Activated naive CD8-positive, alpha-beta T cell treated with anti-CD3 and anti-CD28 coated beads, Interleukin-2, amount 10 ng/mL, durations not matched to agents 7 days and 5 days (primary cell): ENCODE data around the gene MRPL37. TPM values are rescaled to one million over a fixed set of nuclear protein-coding genes. Genes with fewer than 3 reads are reported as not detected.
"Not testable (repeated sequence)": the region's sequence is repeated elsewhere in the genome, so short reads cannot be mapped to it uniquely, and the experiment has no call there.

Source experiments
- ATAC-seq: fragments of 150-1000 bp; cut with Tn5 transposase; one replicate; pipeline ENCODE4 v1.10.0; 2021; ENCODE audit warnings: low read depth, moderate library complexity
- POLR2A ChIA-PET: fragments of 350-600 bp; sonication (Branson Sonifier 250); formaldehyde crosslinking; loops from one replicate; lab custom pipeline; 2021; ENCODE audit warnings: antibody characterized with exemption; lab: Charles Lee
- DNase-seq: peaks from one replicate; pipeline ENCODE4 v3.0.0; 2021
- H3K27ac Mint-ChIP-seq: one replicate; pipeline ENCODE4 v1.8.0; 2022; ENCODE audit warnings: mild to moderate bottlenecking, mixed read lengths
- H3K27me3 Mint-ChIP-seq: one replicate; pipeline ENCODE4 v1.8.0; 2022; ENCODE audit warnings: mild to moderate bottlenecking, moderate library complexity, mixed read lengths
- H3K36me3 Mint-ChIP-seq: one replicate; pipeline ENCODE4 v1.8.0; 2021; ENCODE audit warnings: mild to moderate bottlenecking, mixed read lengths
- H3K4me1 Mint-ChIP-seq: one replicate; pipeline ENCODE4 v1.8.0; 2021; ENCODE audit warnings: mixed read lengths
- H3K4me3 Mint-ChIP-seq: one replicate; pipeline ENCODE4 v1.8.0; 2022; ENCODE audit warnings: mild to moderate bottlenecking, moderate library complexity, mixed read lengths
- H3K9me3 Mint-ChIP-seq: one replicate; pipeline ENCODE4 v1.8.0; 2021; ENCODE audit warnings: mixed read lengths
- total RNA-seq, 2 experiments: library from RNA; stranded (reverse); gene quantifications; one replicate each; pipeline ENCODE4 v1.2.3, GENCODE V29; 2021

MRPL37 gene
- total RNA-seq, 2 experiments from 2014 or later, result 71.8 to 81.6 TPM

- no peak overlapping the region for H3K27ac Mint-ChIP-seq
- POLR2A ChIA-PET, result no interaction called here
- H3K36me3 Mint-ChIP-seq, result peaks cover 7% of the 10 kb centered on the region
- no peaks in the 10 kb centered on the region for H3K27me3 Mint-ChIP-seq
- H3K9me3 Mint-ChIP-seq, result no peaks in the 10 kb centered on the region
- peaks cover 7% of the 10 kb centered on the region for H3K4me1 Mint-ChIP-seq
- no peak overlapping the region for H3K4me3 Mint-ChIP-seq
- no peak for ATAC-seq
- DNase-seq, result no peak
Observed at GRCh38 chr1:54178296-54179070, 21.5 kb upstream of the MRPL37 start.

GRCh38 chr1:54180701-54181360 lies 19.1 kb upstream of the MRPL37 start:
- ATAC-seq (no peak), DNase-seq (no peak)
- POLR2A ChIA-PET, result interaction anchor here (0.5 to 1.6 kb wide), 3 partner anchors 17 to 308 kb away, joined by 3 to 5 read pairs (median 4); no protein-coding TSS in a partner anchor
- Mint-ChIP-seq H3K9me3 (no peaks in the 10 kb centered on the region), H3K27ac (no peak overlapping the region), H3K4me3 (no peak overlapping the region), H3K27me3 (no peaks in the 10 kb centered on the region), H3K36me3 (peaks cover 15% of the 10 kb centered on the region), H3K4me1 (no peaks in the 10 kb centered on the region)

GRCh38 chr1:54186056-54186455 lies 13.9 kb upstream of the MRPL37 start:
- DNase-seq (no peak), ATAC-seq (no peak)
- Mint-ChIP-seq H3K36me3 (peaks cover 23% of the 10 kb centered on the region), H3K4me3 (no peak overlapping the region), H3K27ac (no peak overlapping the region), H3K9me3 (no peaks in the 10 kb centered on the region), H3K4me1 (no peaks in the 10 kb centered on the region), H3K27me3 (no peaks in the 10 kb centered on the region)
- POLR2A ChIA-PET, result interaction anchor here (1.6 kb wide), 1 partner anchor 10 kb away, joined by 4 read pairs; no protein-coding TSS in a partner anchor

GRCh38 chr1:54188291-54188690 lies 11.7 kb upstream of the MRPL37 start:
- H3K9me3 Mint-ChIP-seq, result no peaks in the 10 kb centered on the region
- H3K27ac Mint-ChIP-seq, result no peak overlapping the region
- no peaks in the 10 kb centered on the region for H3K4me1 Mint-ChIP-seq
- ATAC-seq (no peak), DNase-seq (no peak)
- H3K27me3 Mint-ChIP-seq, result no peaks in the 10 kb centered on the region
- no peak overlapping the region for H3K4me3 Mint-ChIP-seq
- H3K36me3 Mint-ChIP-seq, result peaks cover 25% of the 10 kb centered on the region
- POLR2A ChIA-PET, result no interaction called here

GRCh38 chr1:54190526-54190925 lies 9.4 kb upstream of the MRPL37 start:
- POLR2A ChIA-PET, result interaction anchor here (0.9 kb wide), 1 partner anchor 9 kb away, joined by 4 read pairs; the partner anchor contains the start of genes CYB5RL and MRPL37
- Mint-ChIP-seq H3K27me3 (no peaks in the 10 kb centered on the region), H3K27ac (no peak overlapping the region), H3K4me1 (peaks cover 1% of the 10 kb centered on the region), H3K9me3 (no peaks in the 10 kb centered on the region), H3K36me3 (peaks cover 25% of the 10 kb centered on the region), H3K4me3 (no peak overlapping the region)
- ATAC-seq, result no peak
- no peak for DNase-seq

GRCh38 chr1:54191525-54191924 lies 8.4 kb upstream of the MRPL37 start:
- Mint-ChIP-seq H3K9me3 (no peaks in the 10 kb centered on the region), H3K27ac (no peak overlapping the region), H3K27me3 (no peaks in the 10 kb centered on the region), H3K4me3 (no peak overlapping the region), H3K4me1 (peaks cover 1% of the 10 kb centered on the region), H3K36me3 (peaks cover 18% of the 10 kb centered on the region)
- no peak for DNase-seq
- ATAC-seq, result no peak
- POLR2A ChIA-PET, result no interaction called here

GRCh38 chr1:54193453-54193852 lies 6.5 kb upstream of the MRPL37 start:
- DNase-seq, result no peak
- H3K27ac Mint-ChIP-seq, result no peak overlapping the region
- H3K36me3 Mint-ChIP-seq, result peaks cover 12% of the 10 kb centered on the region
- no peaks in the 10 kb centered on the region for H3K27me3 Mint-ChIP-seq
- POLR2A ChIA-PET, result no interaction called here
- H3K4me3 Mint-ChIP-seq, result no peak overlapping the region
- H3K4me1 Mint-ChIP-seq, result peaks cover 1% of the 10 kb centered on the region
- H3K9me3 Mint-ChIP-seq, result no peaks in the 10 kb centered on the region
- ATAC-seq, result no peak

- H3K27me3 Mint-ChIP-seq, result no peaks in the 10 kb centered on the region
Observed at GRCh38 chr1:54199151-54199764, 709 bp upstream of the MRPL37 start.

GRCh38 chr1:54200519-54200997 lies 591 bp downstream of the MRPL37 start:
- DNase-seq, result no peak
- ATAC-seq, result no peak
- peaks cover 10% of the 10 kb centered on the region for H3K36me3 Mint-ChIP-seq

More at GRCh38 chr1:54199151-54199764, 709 bp upstream of the MRPL37 start:
- no peaks in the 10 kb centered on the region for H3K9me3 Mint-ChIP-seq
- H3K4me1 Mint-ChIP-seq, result peaks cover 26% of the 10 kb centered on the region
- H3K4me3 Mint-ChIP-seq, result peak overlapping the region; percentile 90
- ATAC-seq, result no peak
- peak overlapping the region; percentile 58 for H3K27ac Mint-ChIP-seq
- DNase-seq, result no peak
- POLR2A ChIA-PET, result interaction anchor here (0.9 to 2.3 kb wide), 11 partner anchors 9 to 208 kb away, joined by 3 to 16 read pairs (median 4); partner anchors contain the start of genes TCEANC2 and TMEM59
- peaks cover 7% of the 10 kb centered on the region for H3K36me3 Mint-ChIP-seq

GRCh38 chr1:54204199-54204598 lies 4.2 kb downstream of the MRPL37 start:
- Mint-ChIP-seq H3K9me3 (no peaks in the 10 kb centered on the region), H3K4me3 (no peak overlapping the region), H3K27me3 (no peaks in the 10 kb centered on the region), H3K4me1 (peaks cover 36% of the 10 kb centered on the region), H3K27ac (no peak overlapping the region), H3K36me3 (peaks cover 24% of the 10 kb centered on the region)
- ATAC-seq (no peak), DNase-seq (no peak)
- POLR2A ChIA-PET, result no interaction called here

More at GRCh38 chr1:54200519-54200997, 591 bp downstream of the MRPL37 start:
- Mint-ChIP-seq H3K27me3 (no peaks in the 10 kb centered on the region), H3K4me3 (peak overlapping the region; percentile 90), H3K27ac (peak overlapping the region; percentile 58), H3K4me1 (peaks cover 29% of the 10 kb centered on the region), H3K9me3 (no peaks in the 10 kb centered on the region)
- POLR2A ChIA-PET, result interaction anchor here (0.5 to 2.3 kb wide), 8 partner anchors 10 to 207 kb away, joined by 3 to 16 read pairs (median 4); partner anchors contain the start of genes TCEANC2 and TMEM59

- Mint-ChIP-seq H3K27ac (no peak overlapping the region), H3K27me3 (no peaks in the 10 kb centered on the region), H3K4me1 (peaks cover 22% of the 10 kb centered on the region), H3K4me3 (no peak overlapping the region), H3K9me3 (no peaks in the 10 kb centered on the region), H3K36me3 (peaks cover 39% of the 10 kb centered on the region)
- no peak for ATAC-seq
- POLR2A ChIA-PET, result interaction anchor here (0.6 kb wide), 1 partner anchor 106 kb away, joined by 6 read pairs; no protein-coding TSS in a partner anchor
- no peak for DNase-seq
Observed at GRCh38 chr1:54207287-54207686, 7.3 kb downstream of the MRPL37 start.

- Mint-ChIP-seq H3K4me1 (peaks cover 16% of the 10 kb centered on the region), H3K36me3 (peaks cover 37% of the 10 kb centered on the region)
- ATAC-seq, H3K27ac Mint-ChIP-seq, H3K9me3 Mint-ChIP-seq, H3K4me3 Mint-ChIP-seq, POLR2A ChIA-PET, H3K27me3 Mint-ChIP-seq, DNase-seq: not testable (repeated sequence)
Observed at GRCh38 chr1:54207896-54208295, 7.9 kb downstream of the MRPL37 start.

GRCh38 chr1:54212872-54213271 lies 12.9 kb downstream of the MRPL37 start:
- Mint-ChIP-seq H3K4me1 (peaks cover 7% of the 10 kb centered on the region), H3K27me3 (no peaks in the 10 kb centered on the region), H3K27ac (no peak overlapping the region), H3K4me3 (no peak overlapping the region), H3K9me3 (no peaks in the 10 kb centered on the region), H3K36me3 (peaks cover 38% of the 10 kb centered on the region)
- ATAC-seq (no peak), DNase-seq (no peak)
- POLR2A ChIA-PET, result no interaction called here
